HepG2 (cell line): ENCODE results near the gene TPD52L2. TPM values are rescaled to one million over a fixed set of nuclear protein-coding genes. Genes with fewer than 3 reads are reported as not detected.

Experiments
- ADNP ChIP-seq: sonication (generic); formaldehyde crosslinking; IDR thresholded peaks from 2 replicates; pipeline ENCODE4 v1.4.0; 2020; ENCODE audit warnings: missing genetic modification reagents
- FOXJ3 ChIP-seq: sonication (generic); formaldehyde crosslinking; IDR thresholded peaks from 2 replicates; pipeline ENCODE4 v1.4.0; 2020; ENCODE audit warnings: missing genetic modification reagents, mild to moderate bottlenecking, borderline replicate concordance
- FOXO4 ChIP-seq: sonication (generic); formaldehyde crosslinking; conservative IDR thresholded peaks from 2 replicates; pipeline ENCODE4 v1.8.1; 2023; ENCODE audit warnings: missing genetic modification reagents
- KLF12 ChIP-seq: sonication (generic); formaldehyde crosslinking; IDR thresholded peaks from 2 replicates; pipeline ENCODE4 v1.4.0; 2020; ENCODE audit warnings: missing genetic modification reagents, borderline replicate concordance
- KLF13 ChIP-seq: sonication (generic); formaldehyde crosslinking; IDR thresholded peaks from 2 replicates; pipeline ENCODE4 v1.4.0; 2020; ENCODE audit warnings: mild to moderate bottlenecking, missing genetic modification reagents
- MIXL1 ChIP-seq: IDR thresholded peaks from 2 replicates; pipeline ENCODE4 v1.6.1; 2016
- POGZ ChIP-seq: sonication (generic); formaldehyde crosslinking; IDR thresholded peaks from 2 replicates; pipeline ENCODE4 v1.4.0; 2020; ENCODE audit warnings: mild to moderate bottlenecking, missing genetic modification reagents
- ZNF598 ChIP-seq: sonication (generic); formaldehyde crosslinking; IDR thresholded peaks from 2 replicates; pipeline ENCODE4 v1.5.1; 2020; ENCODE audit warnings: mild to moderate bottlenecking, missing genetic modification reagents, borderline replicate concordance
- polyA plus RNA-seq, 8 experiments: library from polyadenylated mRNA; depleted of rRNA in 3 of 8; stranded (reverse) in 7 of 8; unstranded in 1 of 8; fragments of >200 nt; fragmentation: Illumina TruSeq in 4 of 8; extraction: Trizol in 4 of 8; gene quantifications; 2 replicates each; pipeline versions ENCODE4 v1.2.1 to v1.2.3, GENCODE V29; 2011 to 2016; ENCODE audit warnings: low read depth in 4 of 8, missing spikeins in 1 of 8, mixed read lengths in 1 of 8; ENCODE audit not compliant: insufficient read depth in 1 of 8
- total RNA-seq, 5 experiments: library from RNA; depleted of rRNA; stranded (reverse); fragments of >200 nt; fragmentation: Illumina TruSeq; extraction: Trizol; gene quantifications; 2 replicates each; pipeline ENCODE4 v1.2.3, GENCODE V29; 2016; ENCODE audit warnings: low read depth in 1 of 5
- TF ChIP-seq, protein P1 (sequence below): sonication (generic); formaldehyde crosslinking; IDR thresholded peaks from 2 replicates; pipeline ENCODE4 v1.8.0; 2023; ENCODE audit warnings: mild to moderate bottlenecking, missing genetic modification reagents
- TF ChIP-seq, protein P2 (sequence below): sonication (generic); formaldehyde crosslinking; IDR thresholded peaks from 2 replicates; pipeline ENCODE4 v1.5.1; 2020; ENCODE audit warnings: missing genetic modification reagents, mild to moderate bottlenecking, borderline replicate concordance
- TF ChIP-seq, protein P3 (sequence below): sonication (generic); formaldehyde crosslinking; IDR thresholded peaks from one replicate; pipeline ENCODE4 v1.5.1; 2020; ENCODE audit warnings: mild to moderate bottlenecking, missing genetic modification reagents; ENCODE audit errors: not compliant biosample characterization
- TF ChIP-seq, protein P4 (sequence below): sonication (generic); formaldehyde crosslinking; IDR thresholded peaks from 2 replicates; pipeline ENCODE4 v1.8.1; 2023; ENCODE audit warnings: mild to moderate bottlenecking, missing genetic modification reagents

Gene TPD52L2
- total and polyA plus RNA-seq, 2 of the 13 experiments (the other 11 are each of a cell fraction or from before 2014, with no cell fraction given): 156 to 184 TPM

GRCh38 chr20:63833776-63834490 lies 31.1 kb upstream of the TPD52L2 start (continued):
- TF ChIP-seq POGZ (CRISPR knock-in tag): no peak
- TF ChIP-seq, protein P1, sequence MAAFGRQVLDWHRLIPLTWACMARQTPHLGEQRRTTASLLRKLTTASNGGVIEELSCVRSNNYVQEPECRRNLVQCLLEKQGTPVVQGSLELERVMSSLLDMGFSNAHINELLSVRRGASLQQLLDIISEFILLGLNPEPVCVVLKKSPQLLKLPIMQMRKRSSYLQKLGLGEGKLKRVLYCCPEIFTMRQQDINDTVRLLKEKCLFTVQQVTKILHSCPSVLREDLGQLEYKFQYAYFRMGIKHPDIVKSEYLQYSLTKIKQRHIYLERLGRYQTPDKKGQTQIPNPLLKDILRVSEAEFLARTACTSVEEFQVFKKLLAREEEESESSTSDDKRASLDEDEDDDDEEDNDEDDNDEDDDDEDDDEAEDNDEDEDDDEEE (CRISPR knock-in tag): no peak
- TF ChIP-seq FOXJ3 (CRISPR knock-in tag): no peak
- no peak for TF ChIP-seq KLF12
- TF ChIP-seq FOXO4: no peak
- TF ChIP-seq, protein P2, sequence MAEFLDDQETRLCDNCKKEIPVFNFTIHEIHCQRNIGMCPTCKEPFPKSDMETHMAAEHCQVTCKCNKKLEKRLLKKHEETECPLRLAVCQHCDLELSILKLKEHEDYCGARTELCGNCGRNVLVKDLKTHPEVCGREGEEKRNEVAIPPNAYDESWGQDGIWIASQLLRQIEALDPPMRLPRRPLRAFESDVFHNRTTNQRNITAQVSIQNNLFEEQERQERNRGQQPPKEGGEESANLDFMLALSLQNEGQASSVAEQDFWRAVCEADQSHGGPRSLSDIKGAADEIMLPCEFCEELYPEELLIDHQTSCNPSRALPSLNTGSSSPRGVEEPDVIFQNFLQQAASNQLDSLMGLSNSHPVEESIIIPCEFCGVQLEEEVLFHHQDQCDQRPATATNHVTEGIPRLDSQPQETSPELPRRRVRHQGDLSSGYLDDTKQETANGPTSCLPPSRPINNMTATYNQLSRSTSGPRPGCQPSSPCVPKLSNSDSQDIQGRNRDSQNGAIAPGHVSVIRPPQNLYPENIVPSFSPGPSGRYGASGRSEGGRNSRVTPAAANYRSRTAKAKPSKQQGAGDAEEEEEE (CRISPR knock-in tag): no peak
- TF ChIP-seq KLF13 (CRISPR knock-in tag): no peak
- no peak for TF ChIP-seq MIXL1 (CRISPR knock-in tag)
- TF ChIP-seq ZNF598: no peak
- TF ChIP-seq, protein P3, sequence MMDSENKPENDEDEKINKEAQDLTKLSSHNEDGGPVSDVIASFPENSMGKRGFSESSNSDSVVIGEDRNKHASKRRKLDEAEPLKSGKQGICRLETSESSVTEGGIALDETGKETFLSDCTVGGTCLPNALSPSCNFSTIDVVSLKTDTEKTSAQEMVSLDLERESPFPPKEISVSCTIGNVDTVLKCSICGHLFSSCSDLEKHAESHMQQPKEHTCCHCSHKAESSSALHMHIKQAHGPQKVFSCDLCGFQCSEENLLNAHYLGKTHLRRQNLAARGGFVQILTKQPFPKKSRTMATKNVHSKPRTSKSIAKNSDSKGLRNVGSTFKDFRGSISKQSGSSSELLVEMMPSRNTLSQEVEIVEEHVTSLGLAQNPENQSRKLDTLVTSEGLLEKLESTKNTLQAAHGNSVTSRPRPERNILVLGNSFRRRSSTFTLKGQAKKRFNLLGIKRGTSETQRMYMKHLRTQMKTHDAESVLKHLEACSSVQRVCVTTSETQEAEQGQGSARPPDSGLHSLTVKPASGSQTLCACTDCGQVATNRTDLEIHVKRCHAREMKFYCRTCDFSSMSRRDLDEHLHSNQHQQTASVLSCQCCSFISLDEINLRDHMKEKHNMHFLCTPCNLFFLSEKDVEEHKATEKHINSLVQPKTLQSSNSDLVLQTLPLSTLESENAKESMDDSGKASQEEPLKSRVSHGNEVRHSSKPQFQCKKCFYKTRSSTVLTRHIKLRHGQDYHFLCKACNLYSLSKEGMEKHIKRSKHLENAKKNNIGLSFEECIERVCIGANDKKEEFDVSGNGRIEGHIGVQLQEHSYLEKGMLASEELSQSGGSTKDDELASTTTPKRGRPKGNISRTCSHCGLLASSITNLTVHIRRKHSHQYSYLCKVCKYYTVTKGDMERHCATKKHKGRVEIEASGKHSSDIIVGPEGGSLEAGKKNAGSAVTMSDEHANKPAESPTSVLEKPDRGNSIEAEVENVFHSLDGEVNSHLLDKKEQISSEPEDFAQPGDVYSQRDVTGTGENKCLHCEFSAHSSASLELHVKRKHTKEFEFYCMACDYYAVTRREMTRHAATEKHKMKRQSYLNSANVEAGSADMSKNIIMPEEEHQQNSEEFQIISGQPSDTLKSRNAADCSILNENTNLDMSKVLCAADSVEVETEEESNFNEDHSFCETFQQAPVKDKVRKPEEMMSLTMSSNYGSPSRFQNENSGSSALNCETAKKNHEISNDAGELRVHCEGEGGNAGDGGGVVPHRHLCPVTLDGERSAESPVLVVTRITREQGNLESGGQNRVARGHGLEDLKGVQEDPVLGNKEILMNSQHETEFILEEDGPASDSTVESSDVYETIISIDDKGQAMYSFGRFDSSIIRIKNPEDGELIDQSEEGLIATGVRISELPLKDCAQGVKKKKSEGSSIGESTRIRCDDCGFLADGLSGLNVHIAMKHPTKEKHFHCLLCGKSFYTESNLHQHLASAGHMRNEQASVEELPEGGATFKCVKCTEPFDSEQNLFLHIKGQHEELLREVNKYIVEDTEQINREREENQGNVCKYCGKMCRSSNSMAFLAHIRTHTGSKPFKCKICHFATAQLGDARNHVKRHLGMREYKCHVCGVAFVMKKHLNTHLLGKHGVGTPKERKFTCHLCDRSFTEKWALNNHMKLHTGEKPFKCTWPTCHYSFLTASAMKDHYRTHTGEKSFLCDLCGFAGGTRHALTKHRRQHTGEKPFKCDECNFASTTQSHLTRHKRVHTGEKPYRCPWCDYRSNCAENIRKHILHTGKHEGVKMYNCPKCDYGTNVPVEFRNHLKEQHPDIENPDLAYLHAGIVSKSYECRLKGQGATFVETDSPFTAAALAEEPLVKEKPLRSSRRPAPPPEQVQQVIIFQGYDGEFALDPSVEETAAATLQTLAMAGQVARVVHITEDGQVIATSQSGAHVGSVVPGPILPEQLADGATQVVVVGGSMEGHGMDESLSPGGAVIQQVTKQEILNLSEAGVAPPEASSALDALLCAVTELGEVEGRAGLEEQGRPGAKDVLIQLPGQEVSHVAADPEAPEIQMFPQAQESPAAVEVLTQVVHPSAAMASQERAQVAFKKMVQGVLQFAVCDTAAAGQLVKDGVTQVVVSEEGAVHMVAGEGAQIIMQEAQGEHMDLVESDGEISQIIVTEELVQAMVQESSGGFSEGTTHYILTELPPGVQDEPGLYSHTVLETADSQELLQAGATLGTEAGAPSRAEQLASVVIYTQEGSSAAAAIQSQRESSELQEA (CRISPR knock-in tag): no peak
- TF ChIP-seq ADNP (CRISPR knock-in tag): no peak
- TF ChIP-seq, protein P4, sequence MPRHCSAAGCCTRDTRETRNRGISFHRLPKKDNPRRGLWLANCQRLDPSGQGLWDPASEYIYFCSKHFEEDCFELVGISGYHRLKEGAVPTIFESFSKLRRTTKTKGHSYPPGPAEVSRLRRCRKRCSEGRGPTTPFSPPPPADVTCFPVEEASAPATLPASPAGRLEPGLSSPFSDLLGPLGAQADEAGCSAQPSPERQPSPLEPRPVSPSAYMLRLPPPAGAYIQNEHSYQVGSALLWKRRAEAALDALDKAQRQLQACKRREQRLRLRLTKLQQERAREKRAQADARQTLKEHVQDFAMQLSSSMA (CRISPR knock-in tag): no peak
